ENCODE measurements around the gene TMEM179. TPM values are rescaled to one million over a fixed set of nuclear protein-coding genes. Genes with fewer than 3 reads are reported as not detected.

Gene TMEM179
- total and polyA plus RNA-seq, 7 experiments from 2014 or later = 0.15 TPM; not detected in 6

GRCh38 chr14:104601786-104602185, 2.8 kb downstream of the TMEM179 start:
- no peaks in the 10 kb centered on the region for H3K36me3 Mint-ChIP-seq
- no peak overlapping the region for H3K4me3 Mint-ChIP-seq
- peaks cover 29 to 52% (median 47%) of the 10 kb centered on the region in 5 donors for H3K27me3 Mint-ChIP-seq
- CTCF ChIA-PET = no interaction called here
- DNase-seq (no peak), ATAC-seq (no peak)
- peaks cover 0 to 8% (median 4%) of the 10 kb centered on the region in 7 donors for H3K4me1 Mint-ChIP-seq
- intact Hi-C loops (cut with micrococcal nuclease) = no loop called here
- H3K27ac Mint-ChIP-seq = no peak overlapping the region
- Histone ChIP-seq H3K9me3 (ENCODE audit: control insufficient read depth in 2 of 3, low read length in 3 of 3) (no peaks in the 10 kb centered on the region), H3K27ac (ENCODE audit: low read depth, low read length) (no peak overlapping the region), H3K36me3 (ENCODE audit: control insufficient read depth in 2 of 3, insufficient read depth in 3 of 3, low read length in 3 of 3) (no peaks in the 10 kb centered on the region), H3K4me3 (ENCODE audit: low read length) (no peak overlapping the region), H3K4me1 (ENCODE audit: control insufficient read depth in 2 of 2, insufficient read depth in 2 of 2, low read length in 2 of 2) (no peaks in the 10 kb centered on the region), H3K27me3 (ENCODE audit: control insufficient read depth in 2 of 2, insufficient read depth in 2 of 2, low read length in 2 of 2) (no peaks in the 10 kb centered on the region)
- peaks cover 0 to 2% (median 0%) of the 10 kb centered on the region in 11 donors for H3K9me3 Mint-ChIP-seq
- POLR2A ChIA-PET = no interaction called here

GRCh38 chr14:104600805-104601204, 3.8 kb downstream of the TMEM179 start:
- Mint-ChIP-seq H3K27ac (no peak overlapping the region), H3K36me3 (no peaks in the 10 kb centered on the region), H3K9me3 (peaks cover 0 to 2% (median 0%) of the 10 kb centered on the region in 11 donors), H3K4me3 (no peak overlapping the region), H3K27me3 (peaks cover 21 to 50% (median 37%) of the 10 kb centered on the region in 5 donors), H3K4me1 (peaks cover 0 to 8% (median 4%) of the 10 kb centered on the region in 7 donors)
- CTCF ChIA-PET = no interaction called here
- Histone ChIP-seq H3K4me1 (ENCODE audit: control insufficient read depth in 2 of 2, insufficient read depth in 2 of 2, low read length in 2 of 2) (no peaks in the 10 kb centered on the region), H3K4me3 (ENCODE audit: low read length) (no peak overlapping the region), H3K27me3 (ENCODE audit: control insufficient read depth in 2 of 2, insufficient read depth in 2 of 2, low read length in 2 of 2) (no peaks in the 10 kb centered on the region), H3K9me3 (ENCODE audit: control insufficient read depth in 2 of 3, low read length in 3 of 3) (no peaks in the 10 kb centered on the region), H3K27ac (ENCODE audit: low read depth, low read length) (no peak overlapping the region), H3K36me3 (ENCODE audit: control insufficient read depth in 2 of 3, insufficient read depth in 3 of 3, low read length in 3 of 3) (no peaks in the 10 kb centered on the region)
- POLR2A ChIA-PET = no interaction called here
- intact Hi-C loops (cut with micrococcal nuclease) = no loop called here
- DNase-seq (no peak), ATAC-seq (no peak)

- H3K9me3 Mint-ChIP-seq = peaks cover 0 to 2% (median 0%) of the 10 kb centered on the region in 11 donors
- ChIA-PET CTCF (no interaction called here), POLR2A (no interaction called here)
- intact Hi-C loops (cut with micrococcal nuclease) = no loop called here
- no peaks in the 10 kb centered on the region for H3K36me3 Mint-ChIP-seq
- Histone ChIP-seq H3K27me3 (ENCODE audit: control insufficient read depth in 2 of 2, insufficient read depth in 2 of 2, low read length in 2 of 2) (no peaks in the 10 kb centered on the region), H3K36me3 (ENCODE audit: control insufficient read depth in 2 of 3, insufficient read depth in 3 of 3, low read length in 3 of 3) (no peaks in the 10 kb centered on the region), H3K9me3 (ENCODE audit: control insufficient read depth in 2 of 3, low read length in 3 of 3) (no peaks in the 10 kb centered on the region), H3K27ac (ENCODE audit: low read depth, low read length) (no peak overlapping the region), H3K4me3 (ENCODE audit: low read length) (no peak overlapping the region), H3K4me1 (ENCODE audit: control insufficient read depth in 2 of 2, insufficient read depth in 2 of 2, low read length in 2 of 2) (no peaks in the 10 kb centered on the region)
- H3K4me1 Mint-ChIP-seq = peaks cover 0 to 8% (median 4%) of the 10 kb centered on the region in 7 donors
- ATAC-seq (no peak), DNase-seq (no peak)
- peaks cover 15 to 46% (median 32%) of the 10 kb centered on the region in 5 donors for H3K27me3 Mint-ChIP-seq
- no peak overlapping the region for H3K4me3 Mint-ChIP-seq
- no peak overlapping the region for H3K27ac Mint-ChIP-seq
These were observed 4.4 kb downstream of the TMEM179 start for GRCh38 chr14:104600141-104600643.

GRCh38 chr14:104599446-104599845, 5.1 kb downstream of the TMEM179 start:
- Histone ChIP-seq H3K27me3 (ENCODE audit: control insufficient read depth in 2 of 2, insufficient read depth in 2 of 2, low read length in 2 of 2) (no peaks in the 10 kb centered on the region), H3K4me3 (ENCODE audit: low read length) (no peak overlapping the region), H3K9me3 (ENCODE audit: control insufficient read depth in 2 of 3, low read length in 3 of 3) (no peaks in the 10 kb centered on the region), H3K36me3 (ENCODE audit: control insufficient read depth in 2 of 3, insufficient read depth in 3 of 3, low read length in 3 of 3) (no peaks in the 10 kb centered on the region), H3K4me1 (ENCODE audit: control insufficient read depth in 2 of 2, insufficient read depth in 2 of 2, low read length in 2 of 2) (no peaks in the 10 kb centered on the region), H3K27ac (ENCODE audit: low read depth, low read length) (no peak overlapping the region)
- ChIA-PET CTCF (no interaction called here), POLR2A (no interaction called here)
- H3K4me1 Mint-ChIP-seq = peaks cover 0 to 8% (median 4%) of the 10 kb centered on the region in 7 donors
- no peak for DNase-seq
- H3K27me3 Mint-ChIP-seq = peaks cover 10 to 44% (median 29%) of the 10 kb centered on the region in 5 donors
- ATAC-seq = no peak
- H3K36me3 Mint-ChIP-seq = no peaks in the 10 kb centered on the region
- H3K4me3 Mint-ChIP-seq = no peak overlapping the region
- H3K9me3 Mint-ChIP-seq = peaks cover 0 to 2% (median 0%) of the 10 kb centered on the region in 11 donors
- H3K27ac Mint-ChIP-seq = no peak overlapping the region
- intact Hi-C loops (cut with micrococcal nuclease) = no loop called here

- no peak for ATAC-seq
- POLR2A ChIA-PET = no interaction called here
These were observed 5.7 kb downstream of the TMEM179 start for GRCh38 chr14:104598910-104599273.

GRCh38 chr14:104598039-104598909, 6.3 kb downstream of the TMEM179 start:
- Mint-ChIP-seq H3K4me1 (peaks cover 0 to 6% (median 1%) of the 10 kb centered on the region in 7 donors), H3K36me3 (no peaks in the 10 kb centered on the region), H3K27me3 (peaks cover 2 to 32% (median 25%) of the 10 kb centered on the region in 5 donors), H3K27ac (no peak overlapping the region), H3K4me3 (no peak overlapping the region), H3K9me3 (no peaks in the 10 kb centered on the region)
- H3K27me3 ChIP-seq (ENCODE audit: control insufficient read depth in 2 of 2, insufficient read depth in 2 of 2, low read length in 2 of 2) = no peaks in the 10 kb centered on the region
- no peaks in the 10 kb centered on the region for H3K4me1 ChIP-seq (ENCODE audit: control insufficient read depth in 2 of 2, insufficient read depth in 2 of 2, low read length in 2 of 2)
- H3K27ac ChIP-seq (ENCODE audit: low read depth, low read length) = no peak overlapping the region
- no peak for DNase-seq
- H3K9me3 ChIP-seq (ENCODE audit: control insufficient read depth in 2 of 3, low read length in 3 of 3) = no peaks in the 10 kb centered on the region
- ChIA-PET CTCF (no interaction called here), POLR2A (no interaction called here)
- no peak overlapping the region for H3K4me3 ChIP-seq (ENCODE audit: low read length)
- intact Hi-C loops (cut with micrococcal nuclease) = no loop called here
- no peak for ATAC-seq
- no peaks in the 10 kb centered on the region for H3K36me3 ChIP-seq (ENCODE audit: control insufficient read depth in 2 of 3, insufficient read depth in 3 of 3, low read length in 3 of 3)

More at GRCh38 chr14:104598910-104599273, 5.7 kb downstream of the TMEM179 start:
- Mint-ChIP-seq H3K27ac (no peak overlapping the region), H3K27me3 (peaks cover 5 to 38% (median 26%) of the 10 kb centered on the region in 5 donors), H3K9me3 (no peaks in the 10 kb centered on the region), H3K36me3 (no peaks in the 10 kb centered on the region), H3K4me3 (no peak overlapping the region), H3K4me1 (peaks cover 0 to 6% (median 2%) of the 10 kb centered on the region in 7 donors)
- Histone ChIP-seq H3K9me3 (ENCODE audit: control insufficient read depth in 2 of 3, low read length in 3 of 3) (no peaks in the 10 kb centered on the region), H3K4me1 (ENCODE audit: control insufficient read depth in 2 of 2, insufficient read depth in 2 of 2, low read length in 2 of 2) (no peaks in the 10 kb centered on the region), H3K36me3 (ENCODE audit: control insufficient read depth in 2 of 3, insufficient read depth in 3 of 3, low read length in 3 of 3) (no peaks in the 10 kb centered on the region), H3K27ac (ENCODE audit: low read depth, low read length) (no peak overlapping the region), H3K4me3 (ENCODE audit: low read length) (no peak overlapping the region), H3K27me3 (ENCODE audit: control insufficient read depth in 2 of 2, insufficient read depth in 2 of 2, low read length in 2 of 2) (no peaks in the 10 kb centered on the region)
- CTCF ChIA-PET = no interaction called here
- no peak for DNase-seq
- intact Hi-C loops (cut with micrococcal nuclease) = no loop called here

- POLR2A ChIA-PET = no interaction called here
These were observed 7.0 kb downstream of the TMEM179 start for GRCh38 chr14:104597576-104597975.

More at GRCh38 chr14:104597576-104597975, 7.0 kb downstream of the TMEM179 start:
- H3K9me3 ChIP-seq (ENCODE audit: control insufficient read depth in 2 of 3, low read length in 3 of 3) = no peaks in the 10 kb centered on the region
- Mint-ChIP-seq H3K9me3 (no peaks in the 10 kb centered on the region), H3K4me3 (no peak overlapping the region), H3K36me3 (no peaks in the 10 kb centered on the region), H3K27ac (no peak overlapping the region), H3K27me3 (peaks cover 0 to 25% (median 19%) of the 10 kb centered on the region in 5 donors), H3K4me1 (peaks cover 0 to 6% (median 1%) of the 10 kb centered on the region in 7 donors)
- no peaks in the 10 kb centered on the region for H3K4me1 ChIP-seq (ENCODE audit: control insufficient read depth in 2 of 2, insufficient read depth in 2 of 2, low read length in 2 of 2)
- H3K36me3 ChIP-seq (ENCODE audit: control insufficient read depth in 2 of 3, insufficient read depth in 3 of 3, low read length in 3 of 3) = no peaks in the 10 kb centered on the region
- no peak overlapping the region for H3K27ac ChIP-seq (ENCODE audit: low read depth, low read length)
- CTCF ChIA-PET = no interaction called here
- no peak for DNase-seq
- H3K27me3 ChIP-seq (ENCODE audit: control insufficient read depth in 2 of 2, insufficient read depth in 2 of 2, low read length in 2 of 2) = no peaks in the 10 kb centered on the region
- intact Hi-C loops (cut with micrococcal nuclease) = no loop called here
- no peak overlapping the region for H3K4me3 ChIP-seq (ENCODE audit: low read length)
- ATAC-seq = no peak

All from naive thymus-derived CD4-positive, alpha-beta T cell (primary cell).